ENCODE data around the gene NCKAP5.

NCKAP5 gene

GRCh38 chr2:133362061-133362476 is 206.2 kb downstream of the NCKAP5 start:
- Mint-ChIP-seq H3K4me3 (no peak overlapping the region), H3K27me3 (no peaks in the 10 kb centered on the region), H3K9me3 (peaks cover 6% of the 10 kb centered on the region), H3K27ac (no peak overlapping the region), H3K36me3 (ENCODE audit: low read depth) (no peaks in the 10 kb centered on the region), H3K4me1 (ENCODE audit: low read depth) (no peaks in the 10 kb centered on the region)
- intact Hi-C loops (cut with micrococcal nuclease): no loop called here

GRCh38 chr2:133360882-133361281 is 207.4 kb downstream of the NCKAP5 start:
- Mint-ChIP-seq H3K27me3 (no peaks in the 10 kb centered on the region), H3K4me3 (no peak overlapping the region), H3K27ac (no peak overlapping the region), H3K9me3 (peaks cover 6% of the 10 kb centered on the region), H3K36me3 (ENCODE audit: low read depth) (no peaks in the 10 kb centered on the region), H3K4me1 (ENCODE audit: low read depth) (no peaks in the 10 kb centered on the region)
- intact Hi-C loops (cut with micrococcal nuclease): no loop called here

- H3K4me3 Mint-ChIP-seq: no peak overlapping the region
- no peaks in the 10 kb centered on the region for H3K36me3 Mint-ChIP-seq (ENCODE audit: low read depth)
- no peak overlapping the region for H3K27ac Mint-ChIP-seq
- H3K27me3 Mint-ChIP-seq: no peaks in the 10 kb centered on the region
- H3K4me1 Mint-ChIP-seq (ENCODE audit: low read depth): no peaks in the 10 kb centered on the region
- peaks cover 6% of the 10 kb centered on the region for H3K9me3 Mint-ChIP-seq
- intact Hi-C loops (cut with micrococcal nuclease): no loop called here
Measured at GRCh38 chr2:133360190-133360589, 208.1 kb downstream of the NCKAP5 start.

- peaks cover 11% of the 10 kb centered on the region for H3K9me3 Mint-ChIP-seq
- intact Hi-C loops (cut with micrococcal nuclease): no loop called here
- H3K36me3 Mint-ChIP-seq (ENCODE audit: low read depth): no peaks in the 10 kb centered on the region
- H3K4me3 Mint-ChIP-seq: no peak overlapping the region
- H3K4me1 Mint-ChIP-seq (ENCODE audit: low read depth): no peaks in the 10 kb centered on the region
- H3K27ac Mint-ChIP-seq: no peak overlapping the region
- no peaks in the 10 kb centered on the region for H3K27me3 Mint-ChIP-seq
Measured at GRCh38 chr2:133352719-133353118, 215.5 kb downstream of the NCKAP5 start.

GRCh38 chr2:133346654-133347053 is 221.6 kb downstream of the NCKAP5 start:
- no peak overlapping the region for H3K4me3 Mint-ChIP-seq
- H3K36me3 Mint-ChIP-seq (ENCODE audit: low read depth): no peaks in the 10 kb centered on the region
- H3K27ac Mint-ChIP-seq: no peak overlapping the region
- no peaks in the 10 kb centered on the region for H3K4me1 Mint-ChIP-seq (ENCODE audit: low read depth)
- peaks cover 3% of the 10 kb centered on the region for H3K9me3 Mint-ChIP-seq
- intact Hi-C loops (cut with micrococcal nuclease): no loop called here
- H3K27me3 Mint-ChIP-seq: no peaks in the 10 kb centered on the region

GRCh38 chr2:133345638-133346037 is 222.6 kb downstream of the NCKAP5 start:
- no peaks in the 10 kb centered on the region for H3K9me3 Mint-ChIP-seq
- H3K27ac Mint-ChIP-seq: no peak overlapping the region
- H3K36me3 Mint-ChIP-seq (ENCODE audit: low read depth): no peaks in the 10 kb centered on the region
- no peaks in the 10 kb centered on the region for H3K4me1 Mint-ChIP-seq (ENCODE audit: low read depth)
- no peaks in the 10 kb centered on the region for H3K27me3 Mint-ChIP-seq
- no peak overlapping the region for H3K4me3 Mint-ChIP-seq
- intact Hi-C loops (cut with micrococcal nuclease): no loop called here

- H3K9me3 Mint-ChIP-seq: no peaks in the 10 kb centered on the region
- no peaks in the 10 kb centered on the region for H3K4me1 Mint-ChIP-seq (ENCODE audit: low read depth)
- no peaks in the 10 kb centered on the region for H3K36me3 Mint-ChIP-seq (ENCODE audit: low read depth)
- intact Hi-C loops (cut with micrococcal nuclease): no loop called here
- no peak overlapping the region for H3K4me3 Mint-ChIP-seq
- no peaks in the 10 kb centered on the region for H3K27me3 Mint-ChIP-seq
- no peak overlapping the region for H3K27ac Mint-ChIP-seq
Measured at GRCh38 chr2:133344849-133345248, 223.4 kb downstream of the NCKAP5 start.

- H3K4me1 Mint-ChIP-seq (ENCODE audit: low read depth): no peaks in the 10 kb centered on the region
- intact Hi-C loops (cut with micrococcal nuclease): no loop called here
Measured at GRCh38 chr2:133343018-133343352, 225.3 kb downstream of the NCKAP5 start.

GRCh38 chr2:133342286-133343017 is 225.8 kb downstream of the NCKAP5 start:
- Mint-ChIP-seq H3K27ac (no peak overlapping the region), H3K4me1 (ENCODE audit: low read depth) (no peaks in the 10 kb centered on the region), H3K27me3 (no peaks in the 10 kb centered on the region), H3K4me3 (no peak overlapping the region), H3K9me3 (no peaks in the 10 kb centered on the region), H3K36me3 (ENCODE audit: low read depth) (no peaks in the 10 kb centered on the region)
- intact Hi-C loops (cut with micrococcal nuclease): no loop called here

More at GRCh38 chr2:133343018-133343352, 225.3 kb downstream of the NCKAP5 start:
- Mint-ChIP-seq H3K36me3 (ENCODE audit: low read depth) (no peaks in the 10 kb centered on the region), H3K9me3 (no peaks in the 10 kb centered on the region), H3K4me3 (no peak overlapping the region), H3K27ac (no peak overlapping the region), H3K27me3 (no peaks in the 10 kb centered on the region)

- no peaks in the 10 kb centered on the region for H3K4me1 Mint-ChIP-seq (ENCODE audit: low read depth)
- H3K27ac Mint-ChIP-seq: no peak overlapping the region
- intact Hi-C loops (cut with micrococcal nuclease): no loop called here
- H3K9me3 Mint-ChIP-seq: no peaks in the 10 kb centered on the region
- H3K36me3 Mint-ChIP-seq (ENCODE audit: low read depth): no peaks in the 10 kb centered on the region
- H3K27me3 Mint-ChIP-seq: no peaks in the 10 kb centered on the region
- H3K4me3 Mint-ChIP-seq: no peak overlapping the region
Measured at GRCh38 chr2:133341575-133341974, 226.7 kb downstream of the NCKAP5 start.

- Mint-ChIP-seq H3K27ac (no peak overlapping the region), H3K27me3 (no peaks in the 10 kb centered on the region), H3K4me1 (ENCODE audit: low read depth) (no peaks in the 10 kb centered on the region), H3K4me3 (no peak overlapping the region), H3K36me3 (ENCODE audit: low read depth) (no peaks in the 10 kb centered on the region), H3K9me3 (no peaks in the 10 kb centered on the region)
- intact Hi-C loops (cut with micrococcal nuclease): no loop called here
Measured at GRCh38 chr2:133338224-133338623, 230.0 kb downstream of the NCKAP5 start.

- H3K27me3 Mint-ChIP-seq: no peaks in the 10 kb centered on the region
- H3K27ac Mint-ChIP-seq: no peak overlapping the region
- intact Hi-C loops (cut with micrococcal nuclease): no loop called here
- H3K9me3 Mint-ChIP-seq: no peaks in the 10 kb centered on the region
- no peak overlapping the region for H3K4me3 Mint-ChIP-seq
- H3K4me1 Mint-ChIP-seq (ENCODE audit: low read depth): no peaks in the 10 kb centered on the region
- no peaks in the 10 kb centered on the region for H3K36me3 Mint-ChIP-seq (ENCODE audit: low read depth)
Measured at GRCh38 chr2:133334923-133335322, 233.3 kb downstream of the NCKAP5 start.

GRCh38 chr2:133333181-133333580 is 235.1 kb downstream of the NCKAP5 start:
- Mint-ChIP-seq H3K9me3 (no peaks in the 10 kb centered on the region), H3K27ac (no peak overlapping the region), H3K4me3 (no peak overlapping the region), H3K36me3 (ENCODE audit: low read depth) (no peaks in the 10 kb centered on the region), H3K27me3 (no peaks in the 10 kb centered on the region), H3K4me1 (ENCODE audit: low read depth) (no peaks in the 10 kb centered on the region)
- intact Hi-C loops (cut with micrococcal nuclease): no loop called here

GRCh38 chr2:133331436-133331835 is 236.8 kb downstream of the NCKAP5 start:
- intact Hi-C loops (cut with micrococcal nuclease): no loop called here
- no peaks in the 10 kb centered on the region for H3K9me3 Mint-ChIP-seq
- H3K4me1 Mint-ChIP-seq (ENCODE audit: low read depth): no peaks in the 10 kb centered on the region
- no peak overlapping the region for H3K4me3 Mint-ChIP-seq
- no peaks in the 10 kb centered on the region for H3K27me3 Mint-ChIP-seq
- no peaks in the 10 kb centered on the region for H3K36me3 Mint-ChIP-seq (ENCODE audit: low read depth)
- no peak overlapping the region for H3K27ac Mint-ChIP-seq

- Mint-ChIP-seq H3K27me3 (no peaks in the 10 kb centered on the region), H3K27ac (no peak overlapping the region), H3K36me3 (ENCODE audit: low read depth) (no peaks in the 10 kb centered on the region), H3K9me3 (no peaks in the 10 kb centered on the region), H3K4me1 (ENCODE audit: low read depth) (no peaks in the 10 kb centered on the region), H3K4me3 (no peak overlapping the region)
- intact Hi-C loops (cut with micrococcal nuclease): no loop called here
Measured at GRCh38 chr2:133326652-133327397, 241.4 kb downstream of the NCKAP5 start.

Measured in dendritic cell treated with granulocyte-macrophage colony-stimulating factor and Interleukin-4, amounts not matched to agents 40 ng/mL and 50 ng/mL, for 4 days (primary cell).